ENCODE data around the gene FLNB.

The FLNB gene

GRCh38 chr3:58008141-58009025 lies at the start of gene FLNB:
FLNB (plus strand) TSS chr3:58008422; CDS start chr3:58008565, 143 bp downstream.
- peak; percentile 82 for DNase-seq

GRCh38 chr3:57958642-57959422 lies 49.4 kb upstream of the FLNB start:
- DNase-seq: peak; percentile 74

GRCh38 chr3:57959423-57960173 lies 48.6 kb upstream of the FLNB start:
- peak; percentile 43 for DNase-seq

GRCh38 chr3:57960174-57960505 lies 48.1 kb upstream of the FLNB start:
- no peak for DNase-seq

GRCh38 chr3:57961177-57961827 lies 46.9 kb upstream of the FLNB start:
- DNase-seq: no peak

GRCh38 chr3:57961828-57962447 lies 46.3 kb upstream of the FLNB start:
- DNase-seq: peak; percentile 86

- DNase-seq: no peak
Observed at GRCh38 chr3:57962448-57962834, 45.8 kb upstream of the FLNB start.

- no peak for DNase-seq
Observed at GRCh38 chr3:57963811-57964346, 44.3 kb upstream of the FLNB start.

GRCh38 chr3:57966829-57967228 lies 41.4 kb upstream of the FLNB start:
- no peak for DNase-seq

GRCh38 chr3:57967590-57967989 lies 40.6 kb upstream of the FLNB start:
- DNase-seq: no peak

GRCh38 chr3:57968501-57968900 lies 39.7 kb upstream of the FLNB start:
- no peak for DNase-seq

- DNase-seq: no peak
Observed at GRCh38 chr3:57971975-57972374, 36.2 kb upstream of the FLNB start.

- DNase-seq: no peak
Observed at GRCh38 chr3:57972531-57973111, 35.6 kb upstream of the FLNB start.

GRCh38 chr3:57973715-57974477 lies 34.3 kb upstream of the FLNB start:
- no peak for DNase-seq

GRCh38 chr3:57974796-57975388 lies 33.3 kb upstream of the FLNB start:
- no peak for DNase-seq

GRCh38 chr3:57977818-57978235 lies 30.4 kb upstream of the FLNB start:
- DNase-seq: no peak

- no peak for DNase-seq
Observed at GRCh38 chr3:57978316-57978715, 29.9 kb upstream of the FLNB start.

GRCh38 chr3:57980416-57980815 lies 27.8 kb upstream of the FLNB start:
- peak; percentile 39 for DNase-seq

GRCh38 chr3:57981483-57982087 lies 26.6 kb upstream of the FLNB start:
- no peak for DNase-seq

Measured in hematopoietic multipotent progenitor cell treated with erythropoietin and hydrocortisone succinate and interleukin-3 and kit ligand, for 6 days (in vitro differentiated cells).